Measurements from ENCODE around the gene COBL. TPM values are rescaled to one million over a fixed set of nuclear protein-coding genes. Genes with fewer than 3 reads are reported as not detected.
A peak's percentile ranks its signal among the peaks of the same experiment; 100 is the strongest.
"Not testable (repeated sequence)": the region's sequence is repeated elsewhere in the genome, so short reads cannot be mapped to it uniquely, and the experiment has no call there.

The COBL gene
- total RNA-seq, 2 donors from 2014 or later, result 66.1 to 75.7 TPM

GRCh38 chr7:50990214-50990613, 326.4 kb downstream of the COBL start:
- DNase-seq; ATAC-seq; intact Hi-C loops (cut with DNase I, micrococcal nuclease): not testable (repeated sequence)

- DNase-seq (no peak), ATAC-seq (no peak)
- intact Hi-C loops (cut with DNase I, micrococcal nuclease), result no loop called here
Measured at GRCh38 chr7:50988988-50989387, 327.6 kb downstream of the COBL start.

DNA sequence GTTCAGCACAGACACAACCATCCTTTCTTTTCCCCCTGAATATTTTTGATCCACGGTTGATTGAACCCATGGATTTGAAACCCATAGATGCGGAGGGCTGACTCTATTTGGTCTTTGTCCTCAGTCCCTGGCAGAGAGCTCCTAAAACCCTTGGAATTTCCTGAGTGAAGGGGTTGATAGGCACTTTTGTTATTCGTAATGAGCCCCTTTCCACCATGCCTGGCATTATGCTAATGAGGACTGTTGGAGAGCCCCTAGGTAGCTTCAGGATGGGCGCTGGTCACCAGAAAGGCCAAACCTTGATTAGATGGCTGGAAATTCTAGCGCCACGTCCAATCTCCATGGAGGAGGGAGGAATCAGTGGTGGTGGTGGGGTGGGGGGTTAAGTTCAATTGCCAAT, 328.1 kb downstream of the COBL start:
- DNase-seq (no peak), ATAC-seq (no peak)
- intact Hi-C loops (cut with DNase I, micrococcal nuclease), result no loop called here

DNA sequence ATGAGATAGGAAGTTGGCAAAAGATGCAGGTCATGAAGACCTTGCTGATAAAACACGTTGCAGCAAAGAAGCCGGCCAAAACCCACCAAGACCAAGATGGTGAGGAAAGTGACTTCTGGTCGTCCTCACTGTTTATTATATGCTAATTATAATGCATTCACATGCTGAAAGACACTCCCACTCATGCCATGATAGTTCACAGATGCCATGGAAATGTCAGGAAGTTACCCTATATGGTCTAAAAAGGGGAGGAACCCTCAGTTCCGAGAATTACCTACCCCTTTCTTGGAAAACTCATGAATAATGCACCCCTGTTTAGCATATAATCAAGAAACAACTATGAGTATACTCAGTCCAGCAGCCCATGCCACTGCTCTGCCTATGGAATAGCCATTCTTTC, 331.5 kb downstream of the COBL start:
- DNase-seq (no peak), ATAC-seq (no peak)
- intact Hi-C loops (cut with DNase I, micrococcal nuclease), result no loop called here

GRCh38 chr7:50983850-50984249, 332.8 kb downstream of the COBL start:
- ATAC-seq, result no peak
- intact Hi-C loops (cut with DNase I, micrococcal nuclease), result no loop called here
- no peak for DNase-seq

DNA sequence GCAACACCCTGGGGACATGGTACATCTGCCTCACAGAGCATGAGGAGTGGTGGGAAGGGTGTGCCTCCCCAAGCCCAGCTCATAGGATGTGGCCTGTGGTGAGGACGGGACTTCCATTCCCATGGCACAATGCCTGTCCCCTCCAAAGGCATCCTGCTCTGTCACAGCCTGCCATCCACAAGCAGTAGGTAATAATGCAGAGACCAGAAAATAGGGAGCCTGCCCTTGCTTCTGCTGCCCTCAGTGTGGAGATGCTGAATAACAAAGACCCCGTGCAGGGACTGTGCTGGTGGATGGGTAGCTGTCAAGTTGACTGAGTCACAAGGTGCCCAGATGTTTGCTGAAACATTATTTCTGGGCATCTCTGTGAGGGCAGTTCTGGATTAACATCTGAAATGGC, 334.0 kb downstream of the COBL start:
- intact Hi-C loops (cut with DNase I, micrococcal nuclease), result no loop called here
- ATAC-seq (no peak), DNase-seq (no peak)

- ATAC-seq, result no peak
- intact Hi-C loops (cut with DNase I, micrococcal nuclease), result no loop called here
Measured at GRCh38 chr7:50981743-50982142, 334.9 kb downstream of the COBL start.

DNA sequence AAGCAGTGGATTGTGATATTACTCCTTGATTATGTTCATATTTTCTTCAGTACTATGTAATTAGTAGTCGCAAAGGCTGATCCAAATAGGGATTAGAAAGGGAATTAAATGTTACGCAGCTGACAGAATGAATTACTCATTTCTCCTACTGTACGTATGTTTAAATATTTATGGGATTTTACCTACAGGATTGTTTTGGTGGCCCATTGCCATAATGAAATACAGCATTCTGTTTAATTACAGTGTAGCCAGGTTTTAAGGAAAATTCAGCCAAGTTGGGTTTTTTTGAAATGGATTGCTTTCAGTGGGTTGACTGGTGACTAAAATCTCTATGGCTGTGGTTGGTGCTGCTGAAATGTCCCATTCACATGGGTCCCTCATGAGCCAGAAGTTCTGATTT, 336.2 kb downstream of the COBL start:
- DNase-seq, result no peak
- intact Hi-C loops (cut with DNase I, micrococcal nuclease), result no loop called here
- no peak for ATAC-seq

More at GRCh38 chr7:50981743-50982142, 334.9 kb downstream of the COBL start:
- no peak for DNase-seq

GRCh38 chr7:50978633-50979215, 337.9 kb downstream of the COBL start:
- ATAC-seq (peak; percentile 81), DNase-seq (no peak)
- intact Hi-C loops (cut with DNase I, micrococcal nuclease), result no loop called here

GRCh38 chr7:50977421-50977820, 339.2 kb downstream of the COBL start:
- intact Hi-C loops (cut with DNase I, micrococcal nuclease), result no loop called here
- no peak for DNase-seq
- ATAC-seq, result no peak

GRCh38 chr7:50976064-50976463, 340.5 kb downstream of the COBL start:
- intact Hi-C loops (cut with DNase I, micrococcal nuclease), result no loop called here
- DNase-seq (no peak), ATAC-seq (no peak)

DNA sequence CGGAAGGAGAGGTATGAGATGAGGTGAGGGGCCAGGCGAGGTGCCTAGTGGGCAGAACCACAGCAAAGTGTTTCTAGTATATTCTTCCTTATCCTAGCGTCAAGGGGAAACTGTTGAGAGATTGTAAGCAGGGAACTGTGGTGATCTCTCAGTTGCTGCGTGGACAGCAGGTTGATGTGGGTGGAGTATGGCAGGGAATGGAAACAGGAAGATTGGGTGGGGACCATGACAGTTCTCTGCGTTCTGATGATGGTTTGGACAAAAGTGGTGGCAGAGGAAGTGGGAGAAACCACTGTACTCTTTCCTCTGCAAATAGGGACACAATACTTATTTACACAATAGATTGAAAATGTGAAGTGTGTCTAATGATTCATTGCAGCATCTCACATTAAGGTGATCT, 342.4 kb downstream of the COBL start:
- DNase-seq, result no peak
- intact Hi-C loops (cut with DNase I, micrococcal nuclease), result no loop called here

GRCh38 chr7:50973814-50974213, 342.8 kb downstream of the COBL start:
- ATAC-seq, result no peak
- intact Hi-C loops (cut with DNase I, micrococcal nuclease), result no loop called here
- no peak for DNase-seq

More for the DNA sequence above, 342.4 kb downstream of the COBL start:
- no peak for ATAC-seq

DNA sequence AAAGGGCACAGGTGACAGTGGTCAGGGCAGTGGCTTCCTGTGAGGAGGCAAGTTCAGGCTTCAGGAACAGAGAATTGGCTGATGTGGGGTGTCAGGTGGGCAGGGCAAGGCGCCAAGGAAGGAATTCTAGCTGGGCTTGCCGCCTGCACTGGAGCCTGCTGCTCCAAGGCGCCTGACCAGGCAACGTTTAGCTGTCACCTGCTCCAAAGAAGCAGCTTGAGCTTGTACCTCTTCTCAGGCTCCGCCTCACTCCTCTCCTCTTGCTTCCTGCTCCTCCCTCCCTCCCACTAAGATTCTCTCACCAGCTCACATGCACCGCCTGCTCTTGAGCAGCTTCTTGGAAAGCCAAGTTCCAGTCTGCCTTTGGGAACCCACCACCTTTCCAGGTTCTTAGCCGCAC, 346.5 kb downstream of the COBL start:
- intact Hi-C loops (cut with DNase I, micrococcal nuclease), result no loop called here
- DNase-seq, result peak in 1 of 2 donors; percentile 16
- peak; percentile 85 for ATAC-seq

Data from left colon (tissue), 2 donors.